SK-N-SH (cell line): ENCODE data around the gene RBBP4.
"Not testable (repeated sequence)": the region's sequence is repeated elsewhere in the genome, so short reads cannot be mapped to it uniquely, and the experiment has no call there.

Source experiments
- CTCF ChIP-seq: fragments of 200-600 bp; sonication (generic); IDR thresholded peaks from 2 replicates; pipeline ENCODE4 v1.6.1; 2017; ENCODE audit warnings: antibody characterized with exemption, mild to moderate bottlenecking, moderate library complexity
- NRF1 ChIP-seq: IDR thresholded peaks from 2 replicates; pipeline ENCODE4 v1.6.1; 2012; ENCODE audit warnings: low read depth, mild to moderate bottlenecking, low read length

- TF ChIP-seq CTCF, NRF1: not testable (repeated sequence)
Observed at GRCh38 chr1:32679993-32680392, 29.0 kb downstream of the RBBP4 start.
